RWPE1 (cell line): ENCODE results near the gene FERMT3.

ENCODE experiments used
- CTCF ChIA-PET: fragments of 350-600 bp; sonication (Branson Sonifier 250); formaldehyde crosslinking; extraction: SDS; loops from one replicate; lab custom pipeline; 2021; lab: Yijun Ruan, JAX
- POLR2A ChIA-PET: fragments of 400-600 bp; formaldehyde crosslinking; extraction: SDS; loops from one replicate; lab custom pipeline; 2020; ENCODE audit warnings: antibody characterized with exemption; ENCODE audit not compliant: low non-redundant PET; lab: Yijun Ruan, JAX
- DNase-seq: peaks from one replicate; pipeline ENCODE4 v3.0.0; 2012; ENCODE audit warnings: low spot score
- H3K27ac ChIP-seq: fragments of 450-650 bp; 2 replicates; pipeline ENCODE4 v1.5.1; 2017
- TF ChIP-seq, protein P1 (sequence below): fragments of 450-650 bp; conservative IDR thresholded peaks from 2 replicates; pipeline ENCODE4 v1.5.1; 2017; ENCODE audit warnings: low read depth, mild to moderate bottlenecking

FERMT3 gene

GRCh38 chr11:64264371-64264852 lies 57.9 kb downstream of the FERMT3 start:
- DNase-seq, result no peak
- CTCF ChIA-PET, result interaction anchor here (0.6 to 1.8 kb wide), 6 partner anchors 13 to 1715 kb away, joined by 3 to 6 read pairs (median 4); partner anchors contain the start of gene PLCB3
- H3K27ac ChIP-seq, result peak overlapping the region; percentile 99
- TF ChIP-seq, protein P1, sequence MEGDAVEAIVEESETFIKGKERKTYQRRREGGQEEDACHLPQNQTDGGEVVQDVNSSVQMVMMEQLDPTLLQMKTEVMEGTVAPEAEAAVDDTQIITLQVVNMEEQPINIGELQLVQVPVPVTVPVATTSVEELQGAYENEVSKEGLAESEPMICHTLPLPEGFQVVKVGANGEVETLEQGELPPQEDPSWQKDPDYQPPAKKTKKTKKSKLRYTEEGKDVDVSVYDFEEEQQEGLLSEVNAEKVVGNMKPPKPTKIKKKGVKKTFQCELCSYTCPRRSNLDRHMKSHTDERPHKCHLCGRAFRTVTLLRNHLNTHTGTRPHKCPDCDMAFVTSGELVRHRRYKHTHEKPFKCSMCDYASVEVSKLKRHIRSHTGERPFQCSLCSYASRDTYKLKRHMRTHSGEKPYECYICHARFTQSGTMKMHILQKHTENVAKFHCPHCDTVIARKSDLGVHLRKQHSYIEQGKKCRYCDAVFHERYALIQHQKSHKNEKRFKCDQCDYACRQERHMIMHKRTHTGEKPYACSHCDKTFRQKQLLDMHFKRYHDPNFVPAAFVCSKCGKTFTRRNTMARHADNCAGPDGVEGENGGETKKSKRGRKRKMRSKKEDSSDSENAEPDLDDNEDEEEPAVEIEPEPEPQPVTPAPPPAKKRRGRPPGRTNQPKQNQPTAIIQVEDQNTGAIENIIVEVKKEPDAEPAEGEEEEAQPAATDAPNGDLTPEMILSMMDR, result no peak
- POLR2A ChIA-PET, result interaction anchor here (1.0 kb wide), 1 partner anchor 18 kb away, joined by 3 read pairs; the partner anchor contains the start of gene PPP1R14B

DNA sequence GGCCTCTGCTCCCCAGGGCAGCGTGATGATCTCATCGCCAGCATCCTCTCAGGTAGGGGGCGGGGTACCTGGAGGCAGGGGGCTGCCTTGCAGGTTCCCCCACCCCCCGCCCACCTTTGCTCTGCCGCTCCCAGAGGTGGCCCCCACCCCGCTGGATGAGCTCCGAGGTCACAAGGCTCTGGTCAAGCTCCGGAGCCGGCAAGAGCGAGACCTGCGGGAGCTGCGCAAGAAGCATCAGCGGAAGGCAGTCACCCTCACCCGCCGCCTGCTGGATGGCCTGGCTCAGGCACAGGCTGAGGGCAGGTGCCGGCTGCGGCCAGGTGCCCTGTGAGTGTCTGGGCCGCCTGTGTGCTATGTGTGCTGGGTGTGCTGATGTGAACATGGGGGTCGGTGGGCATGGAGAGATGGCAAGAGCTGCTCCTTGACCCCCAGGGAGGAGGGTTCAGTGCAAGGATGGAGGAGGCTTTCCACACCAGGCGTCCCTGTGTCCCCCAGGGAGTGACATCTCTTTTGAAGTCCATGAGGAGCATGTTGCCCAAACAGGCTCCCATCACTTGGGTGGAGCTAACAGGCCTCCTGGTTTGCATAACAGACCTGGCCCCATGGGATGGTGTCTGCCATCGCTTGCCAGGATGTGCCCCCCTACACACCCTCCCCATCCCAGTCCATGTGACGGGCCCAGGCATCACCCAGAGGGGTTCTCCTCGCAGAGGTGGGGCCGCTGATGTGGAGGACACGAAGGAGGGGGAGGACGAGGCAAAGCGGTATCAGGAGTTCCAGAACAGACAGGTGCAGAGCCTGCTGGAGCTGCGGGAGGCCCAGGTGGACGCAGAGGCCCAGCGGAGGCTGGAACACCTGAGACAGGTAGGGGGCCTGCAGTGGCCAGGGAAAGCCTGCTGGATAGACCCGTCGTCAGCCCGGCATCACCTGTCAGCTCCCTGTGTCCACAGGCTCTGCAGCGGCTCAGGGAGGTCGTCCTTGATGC lies 58.9 kb downstream of the FERMT3 start:
- H3K27ac ChIP-seq, result peak overlapping the region; percentile 99
- ChIA-PET CTCF (interaction anchor here (0.6 to 1.0 kb wide), 6 partner anchors 14 to 84 kb away, joined by 3 to 5 read pairs (median 4); no protein-coding TSS in a partner anchor), POLR2A (interaction anchor here (0.9 to 1.0 kb wide), 2 partner anchors 12 to 19 kb away, joined by 3 to 6 read pairs; partner anchors contain the start of gene PPP1R14B)
- TF ChIP-seq, protein P1, result no peak
- no peak for DNase-seq

DNA sequence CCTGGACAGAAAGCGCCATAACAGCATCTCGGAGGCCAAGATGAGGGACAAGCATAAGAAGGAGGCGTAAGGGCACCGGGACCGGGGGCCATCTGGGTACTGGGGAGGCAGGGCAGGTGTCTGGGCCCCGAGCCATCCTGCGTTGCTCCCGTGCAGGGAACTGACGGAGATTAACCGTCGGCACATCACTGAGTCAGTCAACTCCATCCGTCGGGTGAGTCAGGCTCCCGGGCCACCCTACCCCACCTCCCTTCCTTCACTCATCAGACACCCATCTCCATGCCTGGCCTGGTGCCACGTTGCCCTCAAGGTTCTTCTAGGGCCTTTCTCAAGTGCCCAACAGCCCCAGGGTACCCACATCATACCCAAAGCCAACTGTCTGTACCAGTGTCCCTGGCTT lies 59.8 kb downstream of the FERMT3 start:
- DNase-seq, result peak; percentile 45
- TF ChIP-seq, protein P1, result no peak
- CTCF ChIA-PET, result interaction anchor here (0.9 to 1.0 kb wide), 2 partner anchors 16 to 62 kb away, joined by 3 to 5 read pairs; no protein-coding TSS in a partner anchor
- H3K27ac ChIP-seq, result peak overlapping the region; percentile 99
- POLR2A ChIA-PET, result no interaction called here

DNA sequence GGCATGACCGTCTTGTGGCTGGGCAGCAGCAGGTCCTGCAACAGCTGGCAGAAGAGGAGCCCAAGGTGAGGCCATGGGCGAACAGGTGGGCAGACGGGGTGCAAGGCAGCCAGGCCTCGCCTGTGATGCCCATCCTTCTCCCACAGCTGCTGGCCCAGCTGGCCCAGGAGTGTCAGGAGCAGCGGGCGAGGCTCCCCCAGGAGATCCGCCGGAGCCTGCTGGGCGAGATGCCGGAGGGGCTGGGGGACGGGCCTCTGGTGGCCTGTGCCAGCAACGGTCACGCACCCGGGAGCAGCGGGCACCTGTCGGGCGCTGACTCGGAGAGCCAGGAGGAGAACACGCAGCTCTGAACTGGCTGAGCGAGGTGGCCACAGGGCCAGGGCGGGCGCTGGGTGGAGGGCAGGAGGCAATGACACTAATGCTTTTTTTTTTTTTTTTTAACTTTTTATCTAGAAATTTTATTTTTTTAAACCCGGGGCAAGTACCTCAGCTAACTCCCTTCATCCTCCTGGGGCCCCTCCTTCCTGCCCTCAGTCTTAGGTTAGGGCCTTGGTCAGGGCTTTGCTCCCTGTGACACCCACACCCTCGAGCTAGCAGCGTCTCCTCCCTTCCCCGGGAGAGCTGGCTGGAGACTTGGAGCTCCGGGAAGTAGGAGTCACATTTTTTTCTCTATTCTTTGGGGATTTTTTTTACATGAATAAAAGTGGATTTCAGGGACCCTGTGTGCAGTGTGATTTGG lies 60.9 kb downstream of the FERMT3 start:
- CTCF ChIA-PET, result interaction anchor here (1.0 to 3.6 kb wide), 5 partner anchors 9 to 63 kb away, joined by 3 to 18 read pairs (median 5); partner anchors contain the start of genes CATSPERZ and PLCB3
- H3K27ac ChIP-seq, result peak overlapping the region; percentile 99
- no peak for DNase-seq
- TF ChIP-seq, protein P1, result no peak
- POLR2A ChIA-PET, result interaction anchor here (0.7 to 1.6 kb wide), 3 partner anchors 10 to 23 kb away, joined by 4 to 7 read pairs (median 6); no protein-coding TSS in a partner anchor

- peak overlapping the region; percentile 99 for H3K27ac ChIP-seq
- DNase-seq, result no peak
- ChIA-PET POLR2A (interaction anchor here (0.6 to 1.6 kb wide), 7 partner anchors 9 to 43 kb away, joined by 3 to 7 read pairs (median 4); no protein-coding TSS in a partner anchor), CTCF (interaction anchor here (0.6 to 3.6 kb wide), 8 partner anchors 9 to 1388 kb away, joined by 3 to 18 read pairs (median 4); partner anchors contain the start of genes CATSPERZ, PLCB3 and SLC3A2)
- TF ChIP-seq, protein P1, result no peak
Observed at GRCh38 chr11:64268025-64268892, 61.7 kb downstream of the FERMT3 start.
